D721Med (cell line): ENCODE results near the gene JPH2.
A peak's percentile ranks its signal among the peaks of the same experiment; 100 is the strongest.

Experiments used
- DNase-seq: peaks from one replicate; pipeline ENCODE4 v3.0.0; 2011; ENCODE audit warnings: low spot score; ENCODE audit not compliant: insufficient read length
- FAIRE-seq: peaks from 2 replicates; lab custom pipeline; 2011; peaks lifted over from hg19 to GRCh38; lab: Jason Lieb, UNC
- CTCF ChIP-seq: IDR thresholded peaks from 2 replicates; pipeline ENCODE4 v1.5.1; 2012; ENCODE audit warnings: mild to moderate bottlenecking, control low read depth; ENCODE audit not compliant: insufficient read depth; ENCODE audit errors: missing control alignments

JPH2 gene

GRCh38 chr20:44228465-44229258 is 41.7 kb upstream of the JPH2 start:
- FAIRE-seq (no peak), DNase-seq (no peak)
- TF ChIP-seq CTCF: no peak

GRCh38 chr20:44224637-44225036 is 37.6 kb upstream of the JPH2 start:
- TF ChIP-seq CTCF: no peak
- DNase-seq (no peak), FAIRE-seq (no peak)

- DNase-seq (no peak), FAIRE-seq (no peak)
- no peak for TF ChIP-seq CTCF
Measured at GRCh38 chr20:44223721-44224120, 36.7 kb upstream of the JPH2 start.

GRCh38 chr20:44222633-44223368 is 35.8 kb upstream of the JPH2 start:
- no peak for FAIRE-seq
- TF ChIP-seq CTCF: peak; percentile 10
- no peak for DNase-seq

GRCh38 chr20:44222027-44222426 is 35.0 kb upstream of the JPH2 start:
- DNase-seq (no peak), FAIRE-seq (no peak)
- TF ChIP-seq CTCF: no peak

GRCh38 chr20:44221368-44221954 is 34.5 kb upstream of the JPH2 start:
- FAIRE-seq: no peak
- no peak for TF ChIP-seq CTCF
- no peak for DNase-seq
